Skeletal muscle cell (primary cell): ENCODE results near the gene MMP14.
"Not testable (repeated sequence)": the region's sequence is repeated elsewhere in the genome, so short reads cannot be mapped to it uniquely, and the experiment has no call there.

Experiments used
- DNase-seq: peaks from one replicate; pipeline ENCODE4 v3.0.0-alpha.2; 2010; ENCODE audit warnings: low read depth
- H3K4me3 ChIP-seq: 2 replicates; pipeline ENCODE4 v1.5.1; 2011; ENCODE audit warnings: low read depth, mild to moderate bottlenecking, control low read depth, low read length, moderate library complexity

The MMP14 gene

GRCh38 chr14:22838631-22839041 is 2.3 kb downstream of the MMP14 start:
- DNase-seq: no peak
- H3K4me3 ChIP-seq: peak overlapping the region; percentile 92

GRCh38 chr14:22839159-22839779 is 2.9 kb downstream of the MMP14 start:
- no peak for DNase-seq
- H3K4me3 ChIP-seq: peak overlapping the region; percentile 92

- DNase-seq: no peak
- no peak overlapping the region for H3K4me3 ChIP-seq
These were observed 4.9 kb downstream of the MMP14 start for GRCh38 chr14:22841311-22841710.

GRCh38 chr14:22841769-22842168 is 5.4 kb downstream of the MMP14 start:
- no peak overlapping the region for H3K4me3 ChIP-seq
- DNase-seq: no peak

GRCh38 chr14:22842211-22843122 is 6.1 kb downstream of the MMP14 start:
- no peak for DNase-seq
- H3K4me3 ChIP-seq: no peak overlapping the region

GRCh38 chr14:22843123-22843925 is 6.9 kb downstream of the MMP14 start:
- no peak for DNase-seq
- no peak overlapping the region for H3K4me3 ChIP-seq

- H3K4me3 ChIP-seq: no peak overlapping the region
- DNase-seq: no peak
These were observed 8.1 kb downstream of the MMP14 start for GRCh38 chr14:22844221-22845102.

- no peak for DNase-seq
- no peak overlapping the region for H3K4me3 ChIP-seq
These were observed 8.7 kb downstream of the MMP14 start for GRCh38 chr14:22845103-22845394.

GRCh38 chr14:22845821-22846625 is 9.6 kb downstream of the MMP14 start:
- no peak for DNase-seq
- no peak overlapping the region for H3K4me3 ChIP-seq

- no peak overlapping the region for H3K4me3 ChIP-seq
- no peak for DNase-seq
These were observed 10.5 kb downstream of the MMP14 start for GRCh38 chr14:22846811-22847307.

- no peak for DNase-seq
- no peak overlapping the region for H3K4me3 ChIP-seq
These were observed 11.4 kb downstream of the MMP14 start for GRCh38 chr14:22847661-22848341.

GRCh38 chr14:22848351-22849164 is 12.2 kb downstream of the MMP14 start:
- H3K4me3 ChIP-seq: no peak overlapping the region
- DNase-seq: peak; percentile 92

GRCh38 chr14:22849212-22849819 is 12.9 kb downstream of the MMP14 start:
- no peak for DNase-seq
- H3K4me3 ChIP-seq: no peak overlapping the region

- H3K4me3 ChIP-seq: no peak overlapping the region
- peak; percentile 93 for DNase-seq
These were observed 14.8 kb downstream of the MMP14 start for GRCh38 chr14:22850944-22851764.

- DNase-seq, H3K4me3 ChIP-seq: not testable (repeated sequence)
These were observed 15.8 kb downstream of the MMP14 start for GRCh38 chr14:22852178-22852577.

GRCh38 chr14:22852599-22852939 is 16.2 kb downstream of the MMP14 start:
- H3K4me3 ChIP-seq: no peak overlapping the region
- DNase-seq: no peak
